ENCODE data around the gene PTPN11. TPM values are rescaled to one million over a fixed set of nuclear protein-coding genes. Genes with fewer than 3 reads are reported as not detected.

The PTPN11 gene
- total and polyA plus RNA-seq, 2 of the 8 experiments (the other 6 are each of a cell fraction or from before 2014, with no cell fraction given): 28.3 to 133 TPM

DNA sequence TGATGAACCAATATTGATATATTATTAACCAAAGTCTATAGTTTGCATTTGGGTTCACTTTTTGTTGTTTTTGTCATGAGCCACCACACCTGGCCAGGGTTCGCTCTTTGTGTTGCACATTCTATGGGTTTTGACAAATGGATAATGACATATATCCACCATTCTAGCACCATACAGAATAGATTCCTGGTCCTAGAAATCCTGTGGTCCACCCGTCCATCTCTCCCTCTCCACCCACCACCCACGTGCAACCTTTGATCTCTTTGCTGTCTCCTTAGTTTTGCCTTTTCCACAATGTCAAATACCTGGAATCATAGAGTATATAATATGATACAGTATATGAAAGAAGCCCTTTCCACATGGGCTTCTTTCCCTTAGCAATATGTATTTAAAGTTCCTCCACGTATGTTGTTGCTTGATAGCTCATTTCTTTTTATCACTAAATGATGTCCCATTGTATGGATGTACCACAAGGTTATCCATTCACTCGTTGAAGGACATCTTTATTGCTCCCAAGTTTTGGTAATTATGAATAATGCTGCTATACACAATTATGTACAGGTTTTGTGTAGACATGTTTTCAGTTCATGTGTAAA, 16.7 kb upstream of the PTPN11 start:
- H2BK120ac ChIP-seq (replicated peaks; ENCODE audit: low read depth, low read length): no peak overlapping the region
- FAIRE-seq (no peak), DNase-seq (ENCODE audit: low read depth in 1 of 2, low spot score in 2 of 2) (no peak)
- H3K23ac ChIP-seq (ENCODE audit: insufficient read length): no peak overlapping the region
- no peak overlapping the region for H3K18ac ChIP-seq (ENCODE audit: extremely low read depth, low read length)
- H3K79me1 ChIP-seq (ENCODE audit: low read depth, low read length): no peaks in the 10 kb centered on the region
- no peak overlapping the region for H2AFZ ChIP-seq (ENCODE audit: low read length)
- no peak overlapping the region for H2BK20ac ChIP-seq (ENCODE audit: low read length)
- ChIA-PET CTCF (ENCODE audit: partially characterized antibody) (interaction anchor here (1.2 to 1.7 kb wide), 2 partner anchors 9 to 14 kb away, joined by 8 to 9 read pairs; no protein-coding TSS in a partner anchor), POLR2A (ENCODE audit: partially characterized antibody) (interaction anchor here (0.6 to 5.3 kb wide), 13 partner anchors 8 to 268 kb away, joined by 3 to 59 read pairs (median 4); no protein-coding TSS in a partner anchor)
- no peak overlapping the region for H3K56ac ChIP-seq (replicated peaks; ENCODE audit: insufficient read length, low read depth, low read length)
- no peak overlapping the region for H2BK5ac ChIP-seq (ENCODE audit: low read depth, low read length)
- no peak overlapping the region for H3K9ac ChIP-seq (replicated peaks in 1 of 4; ENCODE audit: extremely low read depth in 1 of 4, low read depth in 3 of 4, low read length in 3 of 4)
- H2BK15ac ChIP-seq (ENCODE audit: low read length): no peak overlapping the region
- H4K91ac ChIP-seq (replicated peaks; ENCODE audit: insufficient read length, low read length): no peak overlapping the region
- H3K23me2 ChIP-seq (ENCODE audit: low read depth, low read length): no peaks in the 10 kb centered on the region
- no peak overlapping the region for H4K5ac ChIP-seq (ENCODE audit: insufficient read length, low read depth, low read length)
- H3K27ac ChIP-seq (ENCODE audit: low read depth, low read length): no peak overlapping the region
- 90% methylated on average over 5 of the region's 5 CpGs; no CpG with 5 or more reads in 1 of the 2 experiments for WGBS, 2 experiments (ENCODE audit: extremely low coverage in 1 of 2, insufficient coverage in 1 of 2, insufficient read length in 1 of 2, insufficient replicate concordance in 2 of 2, low coverage in 1 of 2, low lambda C conversion rate in 2 of 2, missing lambda C conversion rate in 1 of 2)
- no peak overlapping the region for H3K14ac ChIP-seq (ENCODE audit: insufficient read length)
- TF ChIP-seq TBP (IDR thresholded peaks at IDR 0.05; ENCODE audit: low read depth, low read length) (no peak), SP1 (IDR thresholded peaks at IDR 0.05; ENCODE audit: low read depth, low read length) (no peak), ZNF274 (IDR thresholded peaks at IDR 0.05; ENCODE audit: borderline replicate concordance, extremely low read depth, low read length) (no peak), CHD1 (IDR thresholded peaks at IDR 0.05; ENCODE audit: low read depth, low read length) (no peak)
- H4K8ac ChIP-seq (ENCODE audit: extremely low read depth, insufficient read depth, low read length): no peak overlapping the region
- peaks cover 22 to 35% (median 29%) of the 10 kb centered on the region in 4 experiments for H3K36me3 ChIP-seq (ENCODE audit: control insufficient read depth in 2 of 4, insufficient read depth in 4 of 4, low read length in 3 of 4)
- no peaks in the 10 kb centered on the region for H3K9me3 ChIP-seq (ENCODE audit: insufficient read depth in 2 of 2, low read depth in 1 of 2, low read length in 1 of 2)
- no peak overlapping the region for H2BK12ac ChIP-seq (ENCODE audit: low read depth, low read length)
- peaks cover 5 to 6% of the 10 kb centered on the region in 2 experiments for H4K20me1 ChIP-seq (replicated peaks in 1 of 2; ENCODE audit: control insufficient read depth in 1 of 2, insufficient read depth in 2 of 2, low read length in 2 of 2)
- no peak overlapping the region for H3K4me2 ChIP-seq (ENCODE audit: insufficient read depth in 1 of 2, low read depth in 2 of 2, low read length in 2 of 2)
- no peak overlapping the region for H3K4me3 ChIP-seq (ENCODE audit: extremely low read depth in 1 of 4, insufficient read depth in 2 of 4, low read depth in 3 of 4, low read length in 4 of 4)
- H3K79me2 ChIP-seq (ENCODE audit: control insufficient read depth in 1 of 2, insufficient read depth in 2 of 2, low read length in 2 of 2): peaks cover 0 to 3% of the 10 kb centered on the region in 2 experiments; a peak in 3 of 4 replicates
- H3K4ac ChIP-seq (replicated peaks; ENCODE audit: insufficient read length, low read depth, low read length): no peak overlapping the region
- H3K4me1 ChIP-seq (replicated peaks in 1 of 4; ENCODE audit: control insufficient read depth in 3 of 4, insufficient read depth in 4 of 4, low read length in 3 of 4): no peaks in the 10 kb centered on the region
- H3K27me3 ChIP-seq (replicated peaks in 1 of 4; ENCODE audit: control insufficient read depth in 3 of 4, extremely low read depth in 1 of 4, insufficient read depth in 3 of 4, low read length in 3 of 4): no peaks in the 10 kb centered on the region
- H2AK5ac ChIP-seq (ENCODE audit: low read depth, low read length): no peak overlapping the region
